NT2/D1 (cell line): ENCODE results near the gene COX8C.
"Not testable (repeated sequence)": the region's sequence is repeated elsewhere in the genome, so short reads cannot be mapped to it uniquely, and the experiment has no call there.

ENCODE experiments used
- DNase-seq: peaks from one replicate; pipeline ENCODE4 v3.0.0-alpha.2; 2011; ENCODE audit warnings: low read depth, low spot score
- H3K27me3 ChIP-seq: 2 replicates; pipeline ENCODE4 v1.6.0; 2011; ENCODE audit warnings: mild to moderate bottlenecking; ENCODE audit not compliant: insufficient read length, insufficient read depth
- H3K36me3 ChIP-seq: 2 replicates; pipeline ENCODE4 v1.6.1; 2011; ENCODE audit warnings: mild to moderate bottlenecking, low read length, mixed read lengths; ENCODE audit not compliant: insufficient read depth, insufficient read length
- H3K4me1 ChIP-seq: 2 replicates; pipeline ENCODE4 v1.5.1; 2011; ENCODE audit not compliant: insufficient read depth, insufficient read length
- H3K4me3 ChIP-seq: 2 replicates; pipeline ENCODE4 v1.5.1; 2011; ENCODE audit warnings: low read depth; ENCODE audit not compliant: insufficient read length
- H3K9ac ChIP-seq: 2 replicates; pipeline ENCODE4 v1.6.0; 2011; ENCODE audit warnings: low read depth; ENCODE audit not compliant: insufficient read length
- H3K9me3 ChIP-seq: 2 replicates; pipeline ENCODE4 v1.5.1; 2011; ENCODE audit warnings: mild to moderate bottlenecking, low read length; ENCODE audit not compliant: insufficient read depth
- SUZ12 ChIP-seq: IDR thresholded peaks from 2 replicates; pipeline ENCODE4 v1.6.1; 2011; ENCODE audit not compliant: insufficient read length, insufficient read depth; ENCODE audit errors: extremely low read depth
- YY1 ChIP-seq: IDR thresholded peaks from 2 replicates; pipeline ENCODE4 v1.6.1; 2011; ENCODE audit not compliant: insufficient read length, insufficient read depth
- ZNF274 ChIP-seq: IDR thresholded peaks from 2 replicates; pipeline ENCODE4 v1.6.1; 2011; ENCODE audit warnings: mild to moderate bottlenecking, low read depth, low read length

The COX8C gene

GRCh38 chr14:93343266-93343665, 3.7 kb upstream of the COX8C start:
- Histone ChIP-seq H3K27me3 (no peaks in the 10 kb centered on the region), H3K36me3 (no peaks in the 10 kb centered on the region), H3K9me3 (peaks cover 39% of the 10 kb centered on the region; the same call in 1 of the 2 replicates), H3K9ac (no peak overlapping the region), H3K4me3 (no peak overlapping the region), H3K4me1 (no peaks in the 10 kb centered on the region)
- no peak for DNase-seq
- TF ChIP-seq YY1 (no peak), SUZ12 (no peak), ZNF274 (no peak)

GRCh38 chr14:93343797-93344196, 3.2 kb upstream of the COX8C start:
- H3K4me3 ChIP-seq = no peak overlapping the region
- no peak for DNase-seq
- TF ChIP-seq ZNF274 (no peak), SUZ12 (no peak), YY1 (no peak)

GRCh38 chr14:93347850-93348249, 868 bp downstream of the COX8C start:
- no peak for DNase-seq
- H3K4me3 ChIP-seq = no peak overlapping the region
- H3K4me1 ChIP-seq = no peaks in the 10 kb centered on the region
- no peaks in the 10 kb centered on the region for H3K36me3 ChIP-seq
- TF ChIP-seq YY1 = no peak
- no peak for TF ChIP-seq SUZ12
- TF ChIP-seq ZNF274 = no peak
- H3K27me3 ChIP-seq = no peaks in the 10 kb centered on the region
- no peak overlapping the region for H3K9ac ChIP-seq
- peaks cover 9% of the 10 kb centered on the region; the same call in 1 of the 2 replicates for H3K9me3 ChIP-seq

More at GRCh38 chr14:93343797-93344196, 3.2 kb upstream of the COX8C start:
- H3K9me3 ChIP-seq = peaks cover 39% of the 10 kb centered on the region; the same call in 1 of the 2 replicates
- no peaks in the 10 kb centered on the region for H3K27me3 ChIP-seq
- H3K4me1 ChIP-seq = no peaks in the 10 kb centered on the region
- no peaks in the 10 kb centered on the region for H3K36me3 ChIP-seq
- no peak overlapping the region for H3K9ac ChIP-seq

- no peak for TF ChIP-seq YY1
- no peak for TF ChIP-seq SUZ12
- Histone ChIP-seq H3K36me3 (no peaks in the 10 kb centered on the region), H3K4me3 (no peak overlapping the region), H3K4me1 (no peaks in the 10 kb centered on the region), H3K27me3 (no peaks in the 10 kb centered on the region), H3K9ac (no peak overlapping the region), H3K9me3 (peaks cover 5% of the 10 kb centered on the region; the same call in 1 of the 2 replicates)
- no peak for DNase-seq
These were observed 1.3 kb downstream of the COX8C start for GRCh38 chr14:93348292-93348691.

- H3K4me1 ChIP-seq, H3K4me3 ChIP-seq, DNase-seq, H3K9me3 ChIP-seq, H3K27me3 ChIP-seq, H3K36me3 ChIP-seq, H3K9ac ChIP-seq: not testable (repeated sequence)
These were observed 7.9 kb downstream of the COX8C start for GRCh38 chr14:93354873-93355272.

DNA sequence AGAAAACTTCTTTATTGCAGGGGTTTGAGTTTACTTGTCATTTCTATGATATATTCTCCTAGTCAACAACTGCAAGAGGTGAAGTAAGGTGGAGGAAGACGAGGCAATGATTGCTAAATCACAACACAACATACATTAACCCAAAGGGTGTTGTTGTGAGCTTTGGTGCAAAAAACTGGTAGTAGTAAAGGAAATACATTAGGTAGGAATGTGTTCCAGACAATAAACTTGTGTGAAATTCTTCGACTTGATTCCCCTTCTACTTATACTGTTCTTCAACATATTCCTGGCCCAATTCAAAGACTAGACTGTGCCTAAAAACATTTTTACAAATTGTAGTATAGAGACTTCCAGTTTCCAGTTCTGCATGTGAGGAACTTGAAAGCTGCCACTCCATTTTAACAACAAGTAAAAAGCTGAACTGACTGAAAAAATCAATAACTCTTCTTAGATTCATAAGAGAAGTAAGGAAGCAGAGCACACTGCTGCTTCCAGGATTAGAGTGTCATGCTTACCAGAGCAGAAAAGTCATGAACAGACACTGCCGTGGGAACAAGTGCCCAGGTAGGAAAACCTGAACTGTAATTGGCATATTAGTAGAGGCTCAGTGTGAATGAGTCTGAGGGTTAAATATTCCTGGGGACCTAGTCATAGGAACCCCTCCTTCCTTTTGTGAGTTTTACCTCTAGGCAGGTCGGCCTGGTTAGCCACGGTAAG, 22.2 kb downstream of the COX8C start:
- H3K4me1 ChIP-seq = no peaks in the 10 kb centered on the region
- H3K9me3 ChIP-seq = no peaks in the 10 kb centered on the region
- no peaks in the 10 kb centered on the region for H3K36me3 ChIP-seq
- DNase-seq = no peak
- no peak overlapping the region for H3K9ac ChIP-seq
- H3K4me3 ChIP-seq = no peak overlapping the region
- H3K27me3 ChIP-seq = no peaks in the 10 kb centered on the region
- TF ChIP-seq ZNF274 (no peak), YY1 (no peak), SUZ12 (no peak)

- no peak overlapping the region for H3K9ac ChIP-seq
- H3K36me3 ChIP-seq = no peaks in the 10 kb centered on the region
- no peaks in the 10 kb centered on the region for H3K9me3 ChIP-seq
- H3K27me3 ChIP-seq = no peaks in the 10 kb centered on the region
- H3K4me1 ChIP-seq = no peaks in the 10 kb centered on the region
- DNase-seq = no peak
- no peak overlapping the region for H3K4me3 ChIP-seq
- TF ChIP-seq ZNF274 (no peak), SUZ12 (no peak), YY1 (no peak)
These were observed 22.8 kb downstream of the COX8C start for GRCh38 chr14:93369713-93370266.

DNA sequence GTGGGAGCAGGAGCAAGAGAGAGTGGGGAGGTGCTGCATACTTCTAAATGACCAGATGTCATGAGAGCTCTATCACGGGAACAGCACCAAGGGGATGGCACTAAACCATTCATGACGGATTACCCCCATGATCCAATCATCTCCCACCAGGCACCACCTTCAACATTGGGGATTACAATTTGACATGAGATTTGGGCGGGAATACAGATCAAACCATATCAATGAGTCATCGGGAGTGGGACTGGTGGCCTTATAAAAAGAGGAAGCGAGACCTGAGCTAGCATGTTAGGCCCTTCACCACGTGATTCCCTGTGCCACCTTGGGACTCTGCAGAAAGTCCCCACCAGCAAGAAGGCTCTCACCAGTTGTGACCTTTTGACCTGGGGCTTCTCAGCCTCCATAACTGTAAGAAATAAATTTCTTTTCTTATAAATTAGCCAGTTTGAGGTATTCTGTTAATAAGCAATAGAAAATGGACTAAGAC, 28.7 kb downstream of the COX8C start:
- H3K9ac ChIP-seq = no peak overlapping the region
- H3K27me3 ChIP-seq = no peaks in the 10 kb centered on the region
- no peaks in the 10 kb centered on the region for H3K4me1 ChIP-seq
- no peak for TF ChIP-seq YY1
- no peak for TF ChIP-seq ZNF274
- TF ChIP-seq SUZ12 = no peak
- no peak overlapping the region for H3K4me3 ChIP-seq
- H3K9me3 ChIP-seq = no peaks in the 10 kb centered on the region
- DNase-seq = no peak
- no peaks in the 10 kb centered on the region for H3K36me3 ChIP-seq
